Measurements from ENCODE around the gene ERMAP.

The ERMAP gene

GRCh38 chr1:42833981-42834380, 17.1 kb downstream of the ERMAP start:
- Histone ChIP-seq H4K20me1 (ENCODE audit: control insufficient read depth, insufficient read depth, low read depth, low read length) (no peaks in the 10 kb centered on the region), H3K79me2 (ENCODE audit: control insufficient read depth, low read length) (no peaks in the 10 kb centered on the region), H3F3A (ENCODE audit: control insufficient read depth, insufficient read depth) (no peaks in the 10 kb centered on the region), H3K4me1 (ENCODE audit: control insufficient read depth, low read length) (peaks cover 6% of the 10 kb centered on the region), H3K27ac (ENCODE audit: low read depth, low read length) (no peak overlapping the region), H3K9me3 (ENCODE audit: control insufficient read depth, insufficient read depth, low read length) (no peaks in the 10 kb centered on the region), H3K4me2 (ENCODE audit: low read length) (no peak overlapping the region), H3K36me3 (ENCODE audit: control insufficient read depth, low read length) (no peaks in the 10 kb centered on the region), H3K27me3 (ENCODE audit: control insufficient read depth, low read length) (no peaks in the 10 kb centered on the region), H3K4me3 (ENCODE audit: low read length) (no peak overlapping the region), H3K9me2 (replicated peaks; ENCODE audit: control insufficient read depth, low read length) (no peaks in the 10 kb centered on the region)
- no peak for TF ChIP-seq EZH2phosphoT487 (IDR thresholded peaks at IDR 0.05; ENCODE audit: borderline replicate concordance, low read length)
- TF ChIP-seq CTCF (IDR thresholded peaks at IDR 0.05; ENCODE audit: low read depth, low read length, poor library complexity, severe bottlenecking): no peak

GRCh38 chr1:42834803-42835202, 17.9 kb downstream of the ERMAP start:
- no peaks in the 10 kb centered on the region for H3K27me3 ChIP-seq (ENCODE audit: control insufficient read depth, low read length)
- H4K20me1 ChIP-seq (ENCODE audit: control insufficient read depth, insufficient read depth, low read depth, low read length): no peaks in the 10 kb centered on the region
- H3K4me2 ChIP-seq (ENCODE audit: low read length): no peak overlapping the region
- no peak overlapping the region for H3K4me3 ChIP-seq (ENCODE audit: low read length)
- H3K4me1 ChIP-seq (ENCODE audit: control insufficient read depth, low read length): peaks cover 6% of the 10 kb centered on the region
- no peak for TF ChIP-seq CTCF (IDR thresholded peaks at IDR 0.05; ENCODE audit: low read depth, low read length, poor library complexity, severe bottlenecking)
- TF ChIP-seq EZH2phosphoT487 (IDR thresholded peaks at IDR 0.05; ENCODE audit: borderline replicate concordance, low read length): no peak
- no peaks in the 10 kb centered on the region for H3K9me2 ChIP-seq (replicated peaks; ENCODE audit: control insufficient read depth, low read length)
- no peaks in the 10 kb centered on the region for H3K79me2 ChIP-seq (ENCODE audit: control insufficient read depth, low read length)
- no peaks in the 10 kb centered on the region for H3F3A ChIP-seq (ENCODE audit: control insufficient read depth, insufficient read depth)
- no peaks in the 10 kb centered on the region for H3K36me3 ChIP-seq (ENCODE audit: control insufficient read depth, low read length)
- H3K9me3 ChIP-seq (ENCODE audit: control insufficient read depth, insufficient read depth, low read length): no peaks in the 10 kb centered on the region
- H3K27ac ChIP-seq (ENCODE audit: low read depth, low read length): no peak overlapping the region

- H3K27me3 ChIP-seq (ENCODE audit: control insufficient read depth, low read length): no peaks in the 10 kb centered on the region
- no peak for TF ChIP-seq CTCF (IDR thresholded peaks at IDR 0.05; ENCODE audit: low read depth, low read length, poor library complexity, severe bottlenecking)
- no peak for TF ChIP-seq EZH2phosphoT487 (IDR thresholded peaks at IDR 0.05; ENCODE audit: borderline replicate concordance, low read length)
Measured at GRCh38 chr1:42835422-42835821, 18.5 kb downstream of the ERMAP start.

GRCh38 chr1:42837709-42838108, 20.8 kb downstream of the ERMAP start:
- H3K4me1 ChIP-seq (ENCODE audit: control insufficient read depth, low read length): peaks cover 6% of the 10 kb centered on the region
- H3K9me3 ChIP-seq (ENCODE audit: control insufficient read depth, insufficient read depth, low read length): no peaks in the 10 kb centered on the region
- no peak overlapping the region for H3K4me2 ChIP-seq (ENCODE audit: low read length)
- H4K20me1 ChIP-seq (ENCODE audit: control insufficient read depth, insufficient read depth, low read depth, low read length): no peaks in the 10 kb centered on the region
- no peak overlapping the region for H3K27ac ChIP-seq (ENCODE audit: low read depth, low read length)
- H3K9me2 ChIP-seq (replicated peaks; ENCODE audit: control insufficient read depth, low read length): no peaks in the 10 kb centered on the region
- H3K27me3 ChIP-seq (ENCODE audit: control insufficient read depth, low read length): no peaks in the 10 kb centered on the region
- no peaks in the 10 kb centered on the region for H3K79me2 ChIP-seq (ENCODE audit: control insufficient read depth, low read length)
- no peak overlapping the region for H3K4me3 ChIP-seq (ENCODE audit: low read length)
- no peaks in the 10 kb centered on the region for H3K36me3 ChIP-seq (ENCODE audit: control insufficient read depth, low read length)
- TF ChIP-seq CTCF (IDR thresholded peaks at IDR 0.05; ENCODE audit: low read depth, low read length, poor library complexity, severe bottlenecking): no peak
- no peak for TF ChIP-seq EZH2phosphoT487 (IDR thresholded peaks at IDR 0.05; ENCODE audit: borderline replicate concordance, low read length)
- no peaks in the 10 kb centered on the region for H3F3A ChIP-seq (ENCODE audit: control insufficient read depth, insufficient read depth)

More at GRCh38 chr1:42835422-42835821, 18.5 kb downstream of the ERMAP start:
- Histone ChIP-seq H3K4me1 (ENCODE audit: control insufficient read depth, low read length) (peaks cover 6% of the 10 kb centered on the region), H4K20me1 (ENCODE audit: control insufficient read depth, insufficient read depth, low read depth, low read length) (no peaks in the 10 kb centered on the region), H3K79me2 (ENCODE audit: control insufficient read depth, low read length) (no peaks in the 10 kb centered on the region), H3K4me3 (ENCODE audit: low read length) (no peak overlapping the region), H3K27ac (ENCODE audit: low read depth, low read length) (no peak overlapping the region), H3F3A (ENCODE audit: control insufficient read depth, insufficient read depth) (no peaks in the 10 kb centered on the region), H3K4me2 (ENCODE audit: low read length) (no peak overlapping the region), H3K9me3 (ENCODE audit: control insufficient read depth, insufficient read depth, low read length) (no peaks in the 10 kb centered on the region), H3K9me2 (replicated peaks; ENCODE audit: control insufficient read depth, low read length) (no peaks in the 10 kb centered on the region), H3K36me3 (ENCODE audit: control insufficient read depth, low read length) (no peaks in the 10 kb centered on the region)

Data from DOHH2 (cell line).